Stimulated activated CD8-positive, alpha-beta memory T cell treated with anti-CD3 and anti-CD28 coated beads, Interleukin-15, amount 100 ng/mL, for 24 hours (primary cell): ENCODE data around the gene CYP3A5.
"Not testable (repeated sequence)": the region's sequence is repeated elsewhere in the genome, so short reads cannot be mapped to it uniquely, and the experiment has no call there.

Experiments
- DNase-seq: peaks from one replicate; pipeline ENCODE4 v3.0.0-alpha.2; 2020; ENCODE audit warnings: low read depth

Gene CYP3A5

DNA sequence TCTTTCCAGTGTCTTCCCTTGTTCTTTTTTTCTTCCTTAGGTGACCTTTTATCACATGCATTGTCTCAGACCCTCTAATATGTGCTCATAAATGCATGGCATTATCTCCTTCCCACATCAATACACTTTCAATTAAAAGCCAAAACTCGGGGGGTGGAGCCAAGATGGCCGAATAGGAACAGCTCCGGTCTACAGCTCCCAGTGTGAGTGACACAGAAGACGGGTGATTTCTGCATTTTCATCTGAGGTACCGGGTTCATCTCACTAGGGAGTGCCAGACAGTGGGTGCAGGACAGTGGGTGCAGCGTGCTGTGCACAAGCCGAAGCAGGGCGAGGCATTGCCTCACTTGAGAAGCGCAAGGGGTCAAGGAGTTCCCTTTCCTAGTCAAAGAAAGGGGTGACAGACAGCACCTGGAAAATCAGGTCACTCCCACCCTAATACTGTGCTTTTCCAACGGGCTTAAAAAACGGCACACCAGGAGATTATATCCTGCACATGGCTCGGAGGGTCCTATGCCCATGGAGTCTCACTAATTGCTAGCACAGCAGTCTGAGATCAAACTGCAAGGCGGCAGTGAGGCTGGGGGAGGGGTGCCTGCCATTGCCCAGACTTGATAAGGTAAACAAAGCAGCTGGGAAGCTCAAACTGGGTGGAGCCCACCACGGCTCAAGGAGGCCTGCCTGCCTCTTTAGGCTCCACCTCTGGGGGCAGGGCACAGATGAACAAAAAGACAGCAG, 6.2 kb upstream of the CYP3A5 start:
- not testable (repeated sequence) for DNase-seq

GRCh38 chr7:99685129-99685758, 5.4 kb upstream of the CYP3A5 start:
- DNase-seq: no peak

DNA sequence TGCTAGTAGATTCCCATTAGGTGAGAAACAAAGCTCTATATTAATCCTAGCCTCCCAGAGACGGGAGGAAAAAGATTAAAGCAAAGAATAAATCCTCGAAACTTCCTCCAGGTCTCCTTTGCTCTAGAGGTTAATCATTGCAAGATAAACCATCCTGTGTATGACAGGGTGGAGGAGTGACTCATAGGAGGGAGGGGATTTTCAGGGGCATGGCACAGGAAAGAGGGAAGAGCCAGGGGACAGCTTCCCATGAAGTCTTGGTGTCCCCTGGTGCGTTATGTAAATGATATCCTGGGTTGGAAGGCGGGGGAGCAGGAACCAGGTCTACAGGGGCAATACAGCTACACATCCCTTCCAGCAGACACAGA, 780 bp downstream of the CYP3A5 start:
- no peak for DNase-seq

- no peak for DNase-seq
Measured at GRCh38 chr7:99677648-99678045, 2.1 kb downstream of the CYP3A5 start.

GRCh38 chr7:99677013-99677647, 2.7 kb downstream of the CYP3A5 start:
- DNase-seq: no peak

GRCh38 chr7:99674995-99675742, 4.6 kb downstream of the CYP3A5 start:
- DNase-seq: no peak

- no peak for DNase-seq
Measured at GRCh38 chr7:99672573-99672972, 7.2 kb downstream of the CYP3A5 start.

DNA sequence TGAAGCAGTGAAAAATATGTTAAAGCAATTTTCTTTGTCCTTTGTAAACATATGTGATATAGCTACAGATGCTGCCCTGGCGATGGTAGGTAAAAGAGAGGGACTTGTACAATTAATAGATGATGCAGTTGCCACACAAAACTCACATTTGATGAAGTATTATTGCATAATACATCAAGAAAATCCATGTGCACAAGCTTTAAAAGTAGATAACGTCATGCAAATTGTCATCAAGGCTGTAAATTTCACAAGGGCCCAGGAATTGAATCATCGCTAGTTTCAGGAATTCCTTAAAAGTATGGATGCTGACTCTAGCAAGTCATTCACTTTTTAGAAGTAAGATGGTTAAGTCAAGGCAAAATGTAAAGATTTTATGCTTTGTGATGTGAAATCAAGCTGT, 10.0 kb downstream of the CYP3A5 start:
- no peak for DNase-seq

GRCh38 chr7:99668541-99668940, 11.3 kb downstream of the CYP3A5 start:
- no peak for DNase-seq

GRCh38 chr7:99667179-99667578, 12.6 kb downstream of the CYP3A5 start:
- DNase-seq: no peak

DNA sequence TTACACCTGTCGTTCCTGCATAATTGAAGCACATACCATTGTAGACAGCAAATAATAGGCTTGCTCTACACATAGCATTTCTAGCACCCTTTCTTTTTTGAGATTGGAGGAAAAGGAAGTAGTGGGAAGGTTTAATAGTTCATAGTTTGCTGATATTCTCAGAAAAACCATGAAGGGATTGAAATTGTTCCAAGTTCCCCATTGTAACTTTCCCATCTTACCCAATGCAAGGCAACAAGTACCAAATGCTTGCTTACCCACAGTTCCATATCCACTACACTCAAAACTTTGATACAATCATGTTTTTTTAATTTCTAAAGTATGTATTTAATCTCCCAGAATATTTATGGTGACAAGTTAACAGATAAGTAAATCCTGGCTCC, 13.8 kb downstream of the CYP3A5 start:
- DNase-seq: no peak

GRCh38 chr7:99665312-99666012, 14.3 kb downstream of the CYP3A5 start:
- no peak for DNase-seq

DNA sequence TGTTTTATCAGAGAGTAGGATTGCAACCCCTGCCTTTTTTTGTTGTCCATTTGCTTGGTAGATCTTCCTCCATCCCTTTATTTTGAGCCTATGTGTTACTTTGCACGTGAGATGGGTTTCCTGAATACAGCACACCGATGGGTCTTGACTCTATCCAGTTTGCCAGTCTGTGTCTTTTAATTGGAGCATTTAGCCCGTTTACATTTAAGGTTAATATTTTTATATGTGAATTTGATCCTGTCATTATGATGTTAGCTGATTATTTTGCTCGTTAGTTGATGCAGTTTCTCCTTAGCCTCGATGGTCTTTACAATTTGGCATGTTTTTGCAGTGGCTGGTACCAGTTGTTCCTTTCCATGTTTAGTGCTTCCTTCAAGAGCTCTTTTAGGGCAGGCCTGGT, 21.9 kb downstream of the CYP3A5 start:
- DNase-seq: not testable (repeated sequence)

- DNase-seq: not testable (repeated sequence)
Measured at GRCh38 chr7:99654626-99655025, 25.2 kb downstream of the CYP3A5 start.

GRCh38 chr7:99653754-99654153, 26.0 kb downstream of the CYP3A5 start:
- no peak for DNase-seq

DNA sequence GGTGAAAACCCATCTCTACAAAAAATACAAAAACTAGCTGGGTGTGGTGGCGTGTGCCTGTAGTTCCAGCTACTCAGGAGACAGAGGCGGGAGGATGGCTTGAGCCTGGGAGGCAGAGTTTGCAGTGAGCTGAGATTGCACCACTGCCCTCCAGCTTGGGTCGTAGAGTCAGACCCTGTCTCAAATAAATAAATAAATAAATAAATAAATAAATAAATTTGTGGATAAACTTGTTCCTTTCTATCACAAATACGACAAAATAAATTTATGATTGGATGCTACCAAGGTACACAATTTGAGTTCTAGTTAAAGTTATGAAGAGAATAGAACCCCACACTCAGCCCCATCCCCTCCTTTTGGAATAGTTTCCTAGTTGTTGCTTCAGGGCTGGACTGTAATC, 26.5 kb downstream of the CYP3A5 start:
- DNase-seq: not testable (repeated sequence)

- DNase-seq: no peak
Measured at GRCh38 chr7:99652671-99653070, 27.1 kb downstream of the CYP3A5 start.

- no peak for DNase-seq
Measured at GRCh38 chr7:99651290-99651689, 28.5 kb downstream of the CYP3A5 start.

GRCh38 chr7:99648843-99649242, 31.0 kb downstream of the CYP3A5 start:
- DNase-seq: no peak

- DNase-seq: no peak
Measured at GRCh38 chr7:99645590-99645989, 34.2 kb downstream of the CYP3A5 start.

DNA sequence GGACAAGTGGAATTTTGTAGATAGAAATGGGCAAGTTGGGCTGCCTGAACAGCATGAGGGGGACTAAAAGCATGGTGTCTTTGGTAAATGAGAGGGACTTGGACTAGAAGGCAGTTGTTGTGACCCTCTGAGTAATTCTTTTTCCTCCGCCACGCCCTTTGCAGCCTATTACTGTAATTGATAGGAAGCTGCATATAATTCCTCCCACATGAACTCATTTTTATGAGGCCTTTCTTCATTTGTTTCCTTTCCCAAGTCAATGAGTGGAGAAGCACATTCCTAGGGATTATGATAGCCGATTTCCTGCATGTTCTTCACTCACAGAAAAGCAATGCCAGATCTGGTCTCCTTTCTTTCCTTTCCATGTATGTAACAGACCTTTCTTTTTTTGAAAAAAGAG, 35.4 kb downstream of the CYP3A5 start:
- no peak for DNase-seq

DNA sequence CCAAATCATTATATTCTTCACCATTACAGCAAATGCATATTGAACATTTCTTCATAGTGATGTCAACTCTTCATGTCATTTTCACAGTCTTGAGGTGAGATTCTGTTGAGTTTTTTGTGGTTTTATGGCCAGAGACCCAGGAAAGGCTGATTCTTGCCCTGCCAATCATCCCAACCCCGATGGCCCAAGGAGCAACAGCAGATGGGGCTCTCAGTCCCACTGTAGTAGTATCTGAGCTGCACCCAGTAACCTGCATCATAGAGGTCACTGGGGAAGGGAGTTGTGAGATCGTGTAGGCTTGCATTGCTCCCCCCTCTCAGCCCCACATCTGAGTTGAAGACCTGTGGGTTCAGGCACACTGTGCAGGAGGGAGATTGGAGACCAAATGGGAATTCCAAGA, 36.3 kb downstream of the CYP3A5 start:
- DNase-seq: no peak
